HEK293 (cell line): ENCODE measurements around the gene FKBP8.
A peak's percentile ranks its signal among the peaks of the same experiment; 100 is the strongest.

Source experiments
- GLI2 ChIP-seq: fragments of 450-650 bp; formaldehyde crosslinking; IDR thresholded peaks from 2 replicates; pipeline ENCODE4; 2017; ENCODE audit warnings: missing biosample characterization, missing genetic modification characterization, low read depth, borderline replicate concordance
- GLIS1 ChIP-seq: fragments of 450-650 bp; formaldehyde crosslinking; IDR thresholded peaks from 2 replicates; pipeline ENCODE4 v1.5.1; 2016; ENCODE audit warnings: missing biosample characterization, missing genetic modification characterization
- GLIS2 ChIP-seq: fragments of 450-650 bp; formaldehyde crosslinking; IDR thresholded peaks from 2 replicates; pipeline ENCODE4 v1.5.1; 2016; ENCODE audit warnings: missing biosample characterization, missing genetic modification characterization
- MZF1 ChIP-seq: fragments of 450-650 bp; formaldehyde crosslinking; IDR thresholded peaks from 2 replicates; pipeline ENCODE4 v1.5.1; 2017; ENCODE audit warnings: missing biosample characterization, missing genetic modification characterization, borderline replicate concordance
- SALL2 ChIP-seq: fragments of 450-650 bp; formaldehyde crosslinking; IDR thresholded peaks from 2 replicates; pipeline ENCODE4 v1.5.0; 2017; ENCODE audit warnings: missing biosample characterization, mild to moderate bottlenecking, missing genetic modification characterization, borderline replicate concordance
- WT1 ChIP-seq: fragments of 450-650 bp; formaldehyde crosslinking; IDR thresholded peaks from 2 replicates; pipeline ENCODE4 v1.5.1; 2016; ENCODE audit warnings: missing biosample characterization, missing genetic modification characterization
- ZBTB20 ChIP-seq: fragments of 450-650 bp; formaldehyde crosslinking; IDR thresholded peaks from 2 replicates; pipeline ENCODE4 v1.5.1; 2016; ENCODE audit warnings: missing biosample characterization, missing genetic modification characterization
- ZIC2 ChIP-seq: fragments of 450-650 bp; formaldehyde crosslinking; IDR thresholded peaks from 2 replicates; pipeline ENCODE4 v1.5.1; 2016; ENCODE audit warnings: missing biosample characterization, missing genetic modification characterization
- ZNF335 ChIP-seq: fragments of 450-650 bp; formaldehyde crosslinking; conservative IDR thresholded peaks from 2 replicates; pipeline ENCODE4 v1.5.1; 2016; ENCODE audit warnings: missing biosample characterization, missing genetic modification characterization
- ZNF433 ChIP-seq: fragments of 450-650 bp; formaldehyde crosslinking; IDR thresholded peaks from 2 replicates; pipeline ENCODE4 v1.5.1; 2016; ENCODE audit warnings: missing biosample characterization, missing genetic modification characterization, low read depth
- ZNF48 ChIP-seq: fragments of 450-650 bp; formaldehyde crosslinking; IDR thresholded peaks from 2 replicates; pipeline ENCODE4 v1.5.1; 2016; ENCODE audit warnings: missing biosample characterization, missing genetic modification characterization
- ZNF510 ChIP-seq: fragments of 450-650 bp; formaldehyde crosslinking; IDR thresholded peaks from 2 replicates; pipeline ENCODE4 v1.5.1; 2018; ENCODE audit warnings: mild to moderate bottlenecking, missing genetic modification characterization, missing biosample characterization; ENCODE audit not compliant: insufficient replicate concordance
- ZNF623 ChIP-seq: fragments of 450-650 bp; formaldehyde crosslinking; IDR thresholded peaks from 2 replicates; pipeline ENCODE4 v1.5.1; 2016; ENCODE audit warnings: missing biosample characterization, missing genetic modification characterization
- ZNF747 ChIP-seq: fragments of 450-650 bp; formaldehyde crosslinking; IDR thresholded peaks from 2 replicates; pipeline ENCODE4 v1.5.1; 2016; ENCODE audit warnings: missing biosample characterization, missing genetic modification characterization
- TF ChIP-seq, protein P1 (sequence below): fragments of 450-650 bp; formaldehyde crosslinking; IDR thresholded peaks from 2 replicates; pipeline ENCODE4 v1.5.1; 2016; ENCODE audit warnings: missing biosample characterization, missing genetic modification characterization, borderline replicate concordance
- TF ChIP-seq, protein P2 (sequence below): fragments of 450-650 bp; formaldehyde crosslinking; IDR thresholded peaks from 2 replicates; pipeline ENCODE4 v1.5.1; 2016; ENCODE audit warnings: missing biosample characterization, missing genetic modification characterization
- TF ChIP-seq, protein P3 (sequence below): fragments of 450-650 bp; formaldehyde crosslinking; optimal IDR thresholded peaks from 2 replicates; pipeline ENCODE3; 2016; ENCODE audit warnings: missing biosample characterization, mild to moderate bottlenecking, missing genetic modification characterization
- TF ChIP-seq, protein P4 (sequence below): fragments of 450-650 bp; formaldehyde crosslinking; IDR thresholded peaks from 2 replicates; pipeline ENCODE4 v1.5.1; 2016; ENCODE audit warnings: missing biosample characterization, missing genetic modification characterization
- TF ChIP-seq, protein P5 (sequence below): fragments of 450-650 bp; formaldehyde crosslinking; IDR thresholded peaks from 2 replicates; pipeline ENCODE4 v1.5.1; 2016; ENCODE audit warnings: missing biosample characterization, missing genetic modification characterization

FKBP8 gene

DNA sequence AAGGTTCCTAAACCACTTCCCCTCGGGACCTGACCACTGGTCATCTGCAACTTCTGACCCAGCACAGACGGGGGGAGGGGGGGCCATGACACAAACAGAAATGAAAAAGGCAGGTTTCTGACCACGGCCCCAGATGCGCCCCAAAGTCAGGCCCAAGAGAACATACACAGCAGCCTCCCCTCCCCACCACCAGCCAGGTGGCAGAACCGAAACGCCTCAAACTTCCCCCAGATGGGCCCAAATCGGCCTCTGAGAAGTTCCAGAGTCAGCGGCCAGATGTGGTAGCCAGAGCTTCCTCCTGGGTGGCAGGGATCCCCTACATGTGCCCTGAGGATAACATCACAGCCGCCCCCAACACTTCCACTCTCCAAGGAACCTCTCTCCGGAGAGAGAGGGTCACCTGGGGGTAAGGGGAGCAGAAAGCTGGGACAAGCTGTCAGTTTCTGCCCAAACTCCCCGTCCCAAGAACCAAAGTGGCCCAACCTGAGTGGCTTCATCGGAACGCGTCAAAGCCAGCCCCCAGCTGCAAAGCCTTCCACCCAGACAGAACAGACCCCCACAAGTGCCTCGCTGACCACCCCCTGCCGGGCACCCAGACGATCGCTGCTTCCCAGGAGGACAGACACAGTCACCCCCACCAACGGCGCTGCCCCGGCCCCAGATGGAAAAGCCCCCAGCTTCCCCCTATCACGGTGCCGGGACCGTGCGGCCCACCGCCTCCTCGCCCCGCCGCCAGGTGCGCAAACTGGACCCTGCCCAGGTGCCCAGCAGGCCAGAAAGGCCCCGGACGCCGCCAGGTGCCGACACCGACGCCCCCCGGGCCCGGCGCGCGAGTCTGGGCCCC is 22.3 kb downstream of the FKBP8 start (continued):
- TF ChIP-seq, protein P1, sequence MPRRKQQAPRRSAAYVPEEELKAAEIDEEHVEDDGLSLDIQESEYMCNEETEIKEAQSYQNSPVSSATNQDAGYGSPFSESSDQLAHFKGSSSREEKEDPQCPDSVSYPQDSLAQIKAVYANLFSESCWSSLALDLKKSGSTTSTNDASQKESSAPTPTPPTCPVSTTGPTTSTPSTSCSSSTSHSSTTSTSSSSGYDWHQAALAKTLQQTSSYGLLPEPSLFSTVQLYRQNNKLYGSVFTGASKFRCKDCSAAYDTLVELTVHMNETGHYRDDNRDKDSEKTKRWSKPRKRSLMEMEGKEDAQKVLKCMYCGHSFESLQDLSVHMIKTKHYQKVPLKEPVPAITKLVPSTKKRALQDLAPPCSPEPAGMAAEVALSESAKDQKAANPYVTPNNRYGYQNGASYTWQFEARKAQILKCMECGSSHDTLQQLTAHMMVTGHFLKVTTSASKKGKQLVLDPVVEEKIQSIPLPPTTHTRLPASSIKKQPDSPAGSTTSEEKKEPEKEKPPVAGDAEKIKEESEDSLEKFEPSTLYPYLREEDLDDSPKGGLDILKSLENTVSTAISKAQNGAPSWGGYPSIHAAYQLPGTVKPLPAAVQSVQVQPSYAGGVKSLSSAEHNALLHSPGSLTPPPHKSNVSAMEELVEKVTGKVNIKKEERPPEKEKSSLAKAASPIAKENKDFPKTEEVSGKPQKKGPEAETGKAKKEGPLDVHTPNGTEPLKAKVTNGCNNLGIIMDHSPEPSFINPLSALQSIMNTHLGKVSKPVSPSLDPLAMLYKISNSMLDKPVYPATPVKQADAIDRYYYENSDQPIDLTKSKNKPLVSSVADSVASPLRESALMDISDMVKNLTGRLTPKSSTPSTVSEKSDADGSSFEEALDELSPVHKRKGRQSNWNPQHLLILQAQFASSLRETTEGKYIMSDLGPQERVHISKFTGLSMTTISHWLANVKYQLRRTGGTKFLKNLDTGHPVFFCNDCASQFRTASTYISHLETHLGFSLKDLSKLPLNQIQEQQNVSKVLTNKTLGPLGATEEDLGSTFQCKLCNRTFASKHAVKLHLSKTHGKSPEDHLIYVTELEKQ: no peak
- TF ChIP-seq WT1 (no peak), ZNF510 (no peak), SALL2 (tag by site-specific recombination) (no peak), ZNF48 (tag by site-specific recombination) (no peak), GLIS1 (tag by site-specific recombination) (peak; percentile 95), GLIS2 (tag by site-specific recombination) (peak; percentile 88), GLI2 (no peak), ZIC2 (tag by site-specific recombination) (peak; percentile 34), ZNF747 (tag by site-specific recombination) (no peak), ZNF623 (tag by site-specific recombination) (0 out of 2 replicates have a peak, but pooled peaks have one; percentile 3), ZNF335 (peak; percentile 61; the same call in 1 of the 2 replicates), ZBTB20 (tag by site-specific recombination) (peak; percentile 29; the same call in 1 of the 2 replicates), ZNF433 (tag by site-specific recombination) (no peak), MZF1 (no peak)
- TF ChIP-seq, protein P2, sequence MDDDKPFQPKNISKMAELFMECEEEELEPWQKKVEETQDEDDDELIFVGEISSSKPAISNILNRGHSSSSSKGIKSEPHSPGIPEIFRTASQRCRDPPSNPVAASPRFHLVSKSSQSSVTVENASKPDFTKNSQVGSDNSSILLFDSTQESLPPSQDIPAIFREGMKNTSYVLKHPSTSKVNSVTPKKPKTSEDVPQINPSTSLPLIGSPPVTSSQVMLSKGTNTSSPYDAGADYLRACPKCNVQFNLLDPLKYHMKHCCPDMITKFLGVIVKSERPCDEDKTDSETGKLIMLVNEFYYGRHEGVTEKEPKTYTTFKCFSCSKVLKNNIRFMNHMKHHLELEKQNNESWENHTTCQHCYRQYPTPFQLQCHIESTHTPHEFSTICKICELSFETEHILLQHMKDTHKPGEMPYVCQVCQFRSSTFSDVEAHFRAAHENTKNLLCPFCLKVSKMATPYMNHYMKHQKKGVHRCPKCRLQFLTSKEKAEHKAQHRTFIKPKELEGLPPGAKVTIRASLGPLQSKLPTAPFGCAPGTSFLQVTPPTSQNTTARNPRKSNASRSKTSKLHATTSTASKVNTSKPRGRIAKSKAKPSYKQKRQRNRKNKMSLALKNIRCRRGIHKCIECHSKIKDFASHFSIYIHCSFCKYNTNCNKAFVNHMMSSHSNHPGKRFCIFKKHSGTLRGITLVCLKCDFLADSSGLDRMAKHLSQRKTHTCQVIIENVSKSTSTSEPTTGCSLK (tag by site-specific recombination): no peak
- TF ChIP-seq, protein P3, sequence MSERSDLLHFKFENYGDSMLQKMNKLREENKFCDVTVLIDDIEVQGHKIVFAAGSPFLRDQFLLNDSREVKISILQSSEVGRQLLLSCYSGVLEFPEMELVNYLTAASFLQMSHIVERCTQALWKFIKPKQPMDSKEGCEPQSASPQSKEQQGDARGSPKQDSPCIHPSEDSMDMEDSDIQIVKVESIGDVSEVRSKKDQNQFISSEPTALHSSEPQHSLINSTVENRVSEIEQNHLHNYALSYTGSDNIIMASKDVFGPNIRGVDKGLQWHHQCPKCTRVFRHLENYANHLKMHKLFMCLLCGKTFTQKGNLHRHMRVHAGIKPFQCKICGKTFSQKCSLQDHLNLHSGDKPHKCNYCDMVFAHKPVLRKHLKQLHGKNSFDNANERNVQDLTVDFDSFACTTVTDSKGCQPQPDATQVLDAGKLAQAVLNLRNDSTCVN (tag by site-specific recombination): no peak
- TF ChIP-seq, protein P4, sequence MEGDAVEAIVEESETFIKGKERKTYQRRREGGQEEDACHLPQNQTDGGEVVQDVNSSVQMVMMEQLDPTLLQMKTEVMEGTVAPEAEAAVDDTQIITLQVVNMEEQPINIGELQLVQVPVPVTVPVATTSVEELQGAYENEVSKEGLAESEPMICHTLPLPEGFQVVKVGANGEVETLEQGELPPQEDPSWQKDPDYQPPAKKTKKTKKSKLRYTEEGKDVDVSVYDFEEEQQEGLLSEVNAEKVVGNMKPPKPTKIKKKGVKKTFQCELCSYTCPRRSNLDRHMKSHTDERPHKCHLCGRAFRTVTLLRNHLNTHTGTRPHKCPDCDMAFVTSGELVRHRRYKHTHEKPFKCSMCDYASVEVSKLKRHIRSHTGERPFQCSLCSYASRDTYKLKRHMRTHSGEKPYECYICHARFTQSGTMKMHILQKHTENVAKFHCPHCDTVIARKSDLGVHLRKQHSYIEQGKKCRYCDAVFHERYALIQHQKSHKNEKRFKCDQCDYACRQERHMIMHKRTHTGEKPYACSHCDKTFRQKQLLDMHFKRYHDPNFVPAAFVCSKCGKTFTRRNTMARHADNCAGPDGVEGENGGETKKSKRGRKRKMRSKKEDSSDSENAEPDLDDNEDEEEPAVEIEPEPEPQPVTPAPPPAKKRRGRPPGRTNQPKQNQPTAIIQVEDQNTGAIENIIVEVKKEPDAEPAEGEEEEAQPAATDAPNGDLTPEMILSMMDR: peak; percentile 31
- TF ChIP-seq, protein P5, sequence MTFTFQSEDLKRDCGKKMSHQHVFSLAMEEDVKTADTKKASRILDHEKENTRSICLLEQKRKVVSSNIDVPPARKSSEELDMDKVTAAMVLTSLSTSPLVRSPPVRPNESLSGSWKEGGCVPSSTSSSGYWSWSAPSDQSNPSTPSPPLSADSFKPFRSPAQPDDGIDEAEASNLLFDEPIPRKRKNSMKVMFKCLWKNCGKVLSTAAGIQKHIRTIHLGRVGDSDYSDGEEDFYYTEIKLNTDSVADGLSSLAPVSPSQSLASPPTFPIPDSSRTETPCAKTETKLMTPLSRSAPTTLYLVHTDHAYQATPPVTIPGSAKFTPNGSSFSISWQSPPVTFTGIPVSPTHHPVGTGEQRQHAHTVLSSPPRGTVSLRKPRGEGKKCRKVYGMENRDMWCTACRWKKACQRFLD (tag by site-specific recombination): no peak
